G401.6 (cell line): ENCODE measurements around the gene CCDC175.

ENCODE experiments used
- FAIRE-seq: peaks from 2 replicates; lab custom pipeline; 2012; peaks lifted over from hg19 to GRCh38; lab: Jason Lieb, UNC

The CCDC175 gene

GRCh38 chr14:59576332-59577294 is at the start of gene CCDC175:
Gene CCDC175, minus strand, starts transcription at chr14:59576812. Its CDS starts 37 bp downstream, at chr14:59576775.
- peak; percentile 63 for FAIRE-seq

GRCh38 chr14:59622631-59623030 is 46.0 kb upstream of the CCDC175 start:
- no peak for FAIRE-seq

GRCh38 chr14:59619061-59619460 is 42.4 kb upstream of the CCDC175 start:
- FAIRE-seq: no peak

- no peak for FAIRE-seq
Measured at GRCh38 chr14:59601056-59601455, 24.4 kb upstream of the CCDC175 start.

GRCh38 chr14:59600211-59600945 is 23.8 kb upstream of the CCDC175 start:
- FAIRE-seq: no peak

GRCh38 chr14:59595071-59595470 is 18.5 kb upstream of the CCDC175 start:
- no peak for FAIRE-seq

- no peak for FAIRE-seq
Measured at GRCh38 chr14:59591641-59592370, 15.2 kb upstream of the CCDC175 start.

GRCh38 chr14:59588101-59588500 is 11.5 kb upstream of the CCDC175 start:
- FAIRE-seq: no peak

- FAIRE-seq: no peak
Measured at GRCh38 chr14:59585891-59586554, 9.4 kb upstream of the CCDC175 start.

GRCh38 chr14:59583755-59584154 is 7.1 kb upstream of the CCDC175 start:
- no peak for FAIRE-seq

GRCh38 chr14:59582845-59583509 is 6.4 kb upstream of the CCDC175 start:
- no peak for FAIRE-seq

GRCh38 chr14:59582161-59582560 is 5.5 kb upstream of the CCDC175 start:
- FAIRE-seq: no peak

GRCh38 chr14:59580911-59581310 is 4.3 kb upstream of the CCDC175 start:
- FAIRE-seq: no peak

GRCh38 chr14:59570122-59570521 is 6.5 kb downstream of the CCDC175 start:
- FAIRE-seq: no peak

- no peak for FAIRE-seq
Measured at GRCh38 chr14:59566725-59567124, 9.9 kb downstream of the CCDC175 start.

- FAIRE-seq: no peak
Measured at GRCh38 chr14:59566296-59566695, 10.3 kb downstream of the CCDC175 start.

- FAIRE-seq: no peak
Measured at GRCh38 chr14:59565087-59565486, 11.5 kb downstream of the CCDC175 start.

- no peak for FAIRE-seq
Measured at GRCh38 chr14:59564366-59564765, 12.2 kb downstream of the CCDC175 start.

GRCh38 chr14:59547310-59547709 is 29.3 kb downstream of the CCDC175 start:
- FAIRE-seq: no peak

GRCh38 chr14:59543873-59544272 is 32.7 kb downstream of the CCDC175 start:
- FAIRE-seq: no peak

- no peak for FAIRE-seq
Measured at GRCh38 chr14:59541731-59542130, 34.9 kb downstream of the CCDC175 start.
